NB4 (cell line): ENCODE data around the gene KRT28.

Source experiments
- POLR2A ChIP-seq: IDR thresholded peaks from 2 replicates; pipeline ENCODE4 v1.6.1; 2011; ENCODE audit warnings: mild to moderate bottlenecking; ENCODE audit not compliant: insufficient read length; ENCODE audit errors: extremely low read depth
- TF ChIP-seq, protein P1 (sequence below): IDR thresholded peaks from one replicate; pipeline ENCODE4 v1.5.1; 2012; ENCODE audit warnings: low read depth, low read length

DNA sequence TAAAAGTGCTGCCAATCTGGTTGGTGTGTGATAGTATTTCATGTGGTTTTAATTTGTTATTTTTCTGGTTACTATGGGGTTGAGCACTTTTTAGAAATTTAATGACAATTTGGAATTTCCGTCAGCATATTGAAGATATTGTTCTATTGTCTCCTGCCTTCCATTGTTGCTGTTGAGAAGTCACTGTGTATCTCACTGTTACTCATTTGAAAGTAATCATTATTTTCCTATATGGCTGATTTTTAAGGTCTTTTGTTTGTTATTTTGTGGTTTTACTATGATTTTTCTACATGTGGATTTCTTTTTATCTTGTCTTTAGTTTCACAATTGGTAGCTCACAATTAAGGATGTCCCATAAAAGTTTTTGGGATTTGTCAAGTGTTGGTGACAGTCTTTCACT lies 36.0 kb downstream of the KRT28 start:
- TF ChIP-seq, protein P1, sequence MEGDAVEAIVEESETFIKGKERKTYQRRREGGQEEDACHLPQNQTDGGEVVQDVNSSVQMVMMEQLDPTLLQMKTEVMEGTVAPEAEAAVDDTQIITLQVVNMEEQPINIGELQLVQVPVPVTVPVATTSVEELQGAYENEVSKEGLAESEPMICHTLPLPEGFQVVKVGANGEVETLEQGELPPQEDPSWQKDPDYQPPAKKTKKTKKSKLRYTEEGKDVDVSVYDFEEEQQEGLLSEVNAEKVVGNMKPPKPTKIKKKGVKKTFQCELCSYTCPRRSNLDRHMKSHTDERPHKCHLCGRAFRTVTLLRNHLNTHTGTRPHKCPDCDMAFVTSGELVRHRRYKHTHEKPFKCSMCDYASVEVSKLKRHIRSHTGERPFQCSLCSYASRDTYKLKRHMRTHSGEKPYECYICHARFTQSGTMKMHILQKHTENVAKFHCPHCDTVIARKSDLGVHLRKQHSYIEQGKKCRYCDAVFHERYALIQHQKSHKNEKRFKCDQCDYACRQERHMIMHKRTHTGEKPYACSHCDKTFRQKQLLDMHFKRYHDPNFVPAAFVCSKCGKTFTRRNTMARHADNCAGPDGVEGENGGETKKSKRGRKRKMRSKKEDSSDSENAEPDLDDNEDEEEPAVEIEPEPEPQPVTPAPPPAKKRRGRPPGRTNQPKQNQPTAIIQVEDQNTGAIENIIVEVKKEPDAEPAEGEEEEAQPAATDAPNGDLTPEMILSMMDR = no peak
- TF ChIP-seq POLR2A = no peak
